MM.1S (cell line): ENCODE measurements around the gene CLCA4.

ENCODE experiments used
- DNase-seq: peaks from one replicate; pipeline ENCODE4 v3.0.0-alpha.2; 2015
- H2AFZ ChIP-seq: fragments of 300-600 bp; sonication (generic); 2 replicates; pipeline ENCODE4 v1.6.0; 2016; ENCODE audit warnings: antibody characterized with exemption, low read length
- H3F3A ChIP-seq: fragments of 300-600 bp; sonication (generic); 2 replicates; pipeline ENCODE4 v1.6.1; 2016; ENCODE audit warnings: mild to moderate bottlenecking, antibody characterized with exemption, low read length, moderate library complexity, mixed read lengths; ENCODE audit not compliant: insufficient read depth
- H3K27ac ChIP-seq: fragments of 300-600 bp; sonication (generic); 2 replicates; pipeline ENCODE4 v1.5.1; 2016; ENCODE audit warnings: mild to moderate bottlenecking, low read length
- H3K27me3 ChIP-seq: fragments of 300-600 bp; sonication (generic); replicated peaks from 2 replicates; pipeline ENCODE4 v1.6.0; 2016; ENCODE audit warnings: low read length; ENCODE audit not compliant: insufficient read depth
- H3K36me3 ChIP-seq: fragments of 300-600 bp; sonication (generic); replicated peaks from 2 replicates; pipeline ENCODE4 v1.6.1; 2016; ENCODE audit warnings: mild to moderate bottlenecking, low read length, mixed read lengths; ENCODE audit not compliant: insufficient read depth
- H3K4me1 ChIP-seq: fragments of 300-600 bp; sonication (generic); 2 replicates; pipeline ENCODE4 v1.6.1; 2016; ENCODE audit warnings: low read length, mixed read lengths
- H3K4me2 ChIP-seq: fragments of 300-600 bp; sonication (generic); 2 replicates; pipeline ENCODE4 v1.6.0; 2016; ENCODE audit warnings: low read depth, low read length
- H3K4me3 ChIP-seq: fragments of 300-600 bp; sonication (generic); 2 replicates; pipeline ENCODE4 v1.5.1; 2016; ENCODE audit warnings: low read length, mixed read lengths
- H3K79me2 ChIP-seq: fragments of 300-600 bp; sonication (generic); 2 replicates; pipeline ENCODE4 v1.6.1; 2016; ENCODE audit warnings: mixed run types, low read length, mixed read lengths
- H3K9ac ChIP-seq: fragments of 300-600 bp; sonication (generic); 2 replicates; pipeline ENCODE4 v1.6.1; 2016; ENCODE audit warnings: low read length, mixed read lengths
- H3K9me2 ChIP-seq: fragments of 300-600 bp; sonication (generic); replicated peaks from 2 replicates; pipeline ENCODE4 v1.6.1; 2016; ENCODE audit warnings: mild to moderate bottlenecking, low read length, mixed read lengths; ENCODE audit not compliant: insufficient read depth
- H3K9me3 ChIP-seq: fragments of 300-600 bp; sonication (generic); replicated peaks from 2 replicates; pipeline ENCODE4 v1.6.1; 2016; ENCODE audit warnings: mild to moderate bottlenecking, low read length, mixed read lengths; ENCODE audit not compliant: insufficient read depth
- H4K20me1 ChIP-seq: fragments of 300-600 bp; sonication (generic); 2 replicates; pipeline ENCODE4 v1.6.1; 2016; ENCODE audit warnings: mild to moderate bottlenecking, low read length, moderate library complexity, mixed read lengths; ENCODE audit not compliant: insufficient read depth
- CTCF ChIP-seq: fragments of 300-600 bp; sonication (generic); IDR thresholded peaks from 2 replicates; pipeline ENCODE4 v1.5.1; 2016; ENCODE audit warnings: antibody characterized with exemption, low read length, mixed read lengths
- EZH2 ChIP-seq: fragments of 300-600 bp; sonication (generic); optimal IDR thresholded peaks from 2 replicates; pipeline ENCODE3; 2017; ENCODE audit warnings: low read depth, mild to moderate bottlenecking, antibody characterized with exemption, low read length, mixed read lengths
- EZH2phosphoT487 ChIP-seq: fragments of 300-600 bp; sonication (generic); IDR thresholded peaks from 2 replicates; pipeline ENCODE4 v1.6.1; 2018; ENCODE audit warnings: antibody characterized with exemption, low read length

Gene CLCA4

DNA sequence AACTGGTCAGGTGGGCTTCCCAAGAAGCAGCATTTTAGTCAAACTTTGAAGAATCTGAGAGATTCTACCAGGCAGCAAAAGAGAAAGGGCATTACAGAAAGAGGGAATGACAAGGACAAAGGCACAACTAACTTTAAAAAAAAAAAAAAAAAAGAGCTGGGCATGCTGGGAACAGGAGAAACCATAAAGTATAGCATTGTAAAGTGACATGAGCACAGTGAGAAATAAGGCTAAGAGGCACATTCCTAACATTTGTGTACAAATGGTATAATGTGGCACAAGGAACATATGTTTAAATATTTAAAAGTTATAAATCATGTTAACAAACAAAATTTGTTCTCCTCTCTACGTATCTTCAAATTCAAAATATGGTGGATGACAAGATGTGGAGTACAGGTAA, 69.6 kb downstream of the CLCA4 start:
- no peaks in the 10 kb centered on the region for H3K27me3 ChIP-seq
- H3K4me1 ChIP-seq, result peaks cover 27% of the 10 kb centered on the region
- H3K36me3 ChIP-seq, result no peaks in the 10 kb centered on the region
- peaks cover 14% of the 10 kb centered on the region for H3F3A ChIP-seq
- no peak overlapping the region for H3K4me3 ChIP-seq
- H3K4me2 ChIP-seq, result peak overlapping the region; percentile 20; the same call in 1 of the 2 replicates
- H3K9me3 ChIP-seq, result no peaks in the 10 kb centered on the region
- H3K79me2 ChIP-seq, result no peaks in the 10 kb centered on the region
- no peak overlapping the region for H2AFZ ChIP-seq
- no peaks in the 10 kb centered on the region for H3K9me2 ChIP-seq
- H3K27ac ChIP-seq, result no peak overlapping the region
- H4K20me1 ChIP-seq, result no peaks in the 10 kb centered on the region
- no peak for TF ChIP-seq EZH2
- no peak for TF ChIP-seq EZH2phosphoT487
- no peak for TF ChIP-seq CTCF
- DNase-seq, result no peak
- H3K9ac ChIP-seq, result no peak overlapping the region

GRCh38 chr1:86616871-86617270, 70.0 kb downstream of the CLCA4 start:
- Histone ChIP-seq H3K4me2 (peak overlapping the region; percentile 20; the same call in 1 of the 2 replicates), H3K36me3 (no peaks in the 10 kb centered on the region), H3F3A (peaks cover 14% of the 10 kb centered on the region), H3K4me1 (peaks cover 27% of the 10 kb centered on the region), H3K9ac (no peak overlapping the region), H3K27ac (no peak overlapping the region), H3K79me2 (no peaks in the 10 kb centered on the region), H3K4me3 (no peak overlapping the region), H3K9me3 (no peaks in the 10 kb centered on the region), H3K27me3 (no peaks in the 10 kb centered on the region), H4K20me1 (no peaks in the 10 kb centered on the region), H3K9me2 (no peaks in the 10 kb centered on the region), H2AFZ (no peak overlapping the region)
- no peak for TF ChIP-seq EZH2phosphoT487
- TF ChIP-seq CTCF, result no peak
- no peak for TF ChIP-seq EZH2
- DNase-seq, result peak; percentile 58

GRCh38 chr1:86618358-86618757, 71.5 kb downstream of the CLCA4 start:
- no peaks in the 10 kb centered on the region for H3K9me3 ChIP-seq
- peak overlapping the region; percentile 43; the same call in 1 of the 2 replicates for H3K4me2 ChIP-seq
- no peaks in the 10 kb centered on the region for H3K27me3 ChIP-seq
- DNase-seq, result peak; percentile 75
- H3K4me1 ChIP-seq, result peaks cover 27% of the 10 kb centered on the region
- H4K20me1 ChIP-seq, result no peaks in the 10 kb centered on the region
- H3K9ac ChIP-seq, result no peak overlapping the region
- H3K79me2 ChIP-seq, result no peaks in the 10 kb centered on the region
- no peaks in the 10 kb centered on the region for H3K9me2 ChIP-seq
- H3K4me3 ChIP-seq, result no peak overlapping the region
- peak overlapping the region; percentile 28; the same call in 1 of the 2 replicates for H3K27ac ChIP-seq
- H2AFZ ChIP-seq, result no peak overlapping the region
- TF ChIP-seq EZH2phosphoT487, result no peak
- TF ChIP-seq CTCF, result no peak
- no peak for TF ChIP-seq EZH2
- peaks cover 14% of the 10 kb centered on the region for H3F3A ChIP-seq
- H3K36me3 ChIP-seq, result no peaks in the 10 kb centered on the region
